Left ventricle myocardium superior (tissue), 1 donor: ENCODE data around the gene BCKDHB. TPM values are rescaled to one million over a fixed set of nuclear protein-coding genes. Genes with fewer than 3 reads are reported as not detected.
"Not testable (repeated sequence)": the region's sequence is repeated elsewhere in the genome, so short reads cannot be mapped to it uniquely, and the experiment has no call there.

Experiments used
- ATAC-seq: fragments of 200-7000 bp; cut with Tn5 transposase; one replicate; pipeline ENCODE4 v1.9.1; 2020; ENCODE audit warnings: mild to moderate bottlenecking, moderate library complexity
- DNase-seq: peaks from one replicate; pipeline ENCODE4 v3.0.0-alpha.2; 2020
- intact Hi-C: fragments of 100-400 bp; cut with micrococcal nuclease; formaldehyde crosslinking; loops from one replicate; pipeline ENCODE4 v1.11.0; 2022
- total RNA-seq: library from RNA; stranded (reverse); fragmentation: NEBNext Ultra II Directional; extraction: Animal tissue kit (Norgen Biotek cat#: 25700); gene quantifications from one replicate; pipeline ENCODE4 v1.2.1, GENCODE V29; 2021
- donor health status: DM: no; HTN: yes; CAD: no; lungs with severe emphysema.

The BCKDHB gene
- total RNA-seq, 1 donor from 2014 or later = 24.3 TPM

DNA sequence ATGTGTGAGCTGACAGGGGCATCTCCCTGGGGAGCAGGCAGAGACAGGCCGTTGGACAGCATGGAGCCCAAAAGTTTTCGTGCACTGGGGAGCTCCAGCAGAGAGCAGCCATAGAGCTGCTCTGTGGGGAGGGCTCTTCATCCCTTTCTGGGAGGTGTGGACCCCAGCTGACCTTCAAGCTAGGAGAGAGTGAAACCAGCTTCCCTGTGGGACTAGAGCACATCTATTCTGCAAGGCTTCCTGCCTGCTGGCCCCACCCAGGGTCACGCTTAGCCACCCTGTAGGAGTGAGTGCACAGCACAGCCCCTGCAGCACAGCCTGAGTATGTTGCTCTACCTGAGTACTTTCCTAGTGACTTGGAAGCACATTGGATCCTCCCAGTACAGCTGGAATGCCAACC is 183.3 kb downstream of the BCKDHB start:
- DNase-seq = no peak
- intact Hi-C loops = no loop called here
- no peak for ATAC-seq

DNA sequence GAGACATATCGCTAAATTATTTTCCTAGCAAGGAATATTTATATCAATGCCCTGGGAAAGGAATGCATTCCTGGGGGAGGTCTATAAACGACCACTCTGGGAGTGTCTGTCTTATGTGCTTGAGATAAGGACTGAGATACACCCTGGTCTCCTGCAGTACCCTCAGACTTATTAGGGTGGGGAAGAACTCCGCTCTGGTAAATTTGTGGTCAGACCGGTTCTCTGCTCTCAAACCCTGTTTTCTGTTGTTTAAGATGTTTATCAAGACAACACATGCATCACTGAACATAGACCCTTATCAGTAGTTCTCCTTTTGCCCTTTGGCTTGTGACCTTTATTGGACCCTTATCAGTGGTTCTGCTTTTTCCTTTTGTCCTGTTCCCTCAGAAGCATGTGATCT is 188.1 kb downstream of the BCKDHB start:
- intact Hi-C loops, ATAC-seq, DNase-seq: not testable (repeated sequence)

DNA sequence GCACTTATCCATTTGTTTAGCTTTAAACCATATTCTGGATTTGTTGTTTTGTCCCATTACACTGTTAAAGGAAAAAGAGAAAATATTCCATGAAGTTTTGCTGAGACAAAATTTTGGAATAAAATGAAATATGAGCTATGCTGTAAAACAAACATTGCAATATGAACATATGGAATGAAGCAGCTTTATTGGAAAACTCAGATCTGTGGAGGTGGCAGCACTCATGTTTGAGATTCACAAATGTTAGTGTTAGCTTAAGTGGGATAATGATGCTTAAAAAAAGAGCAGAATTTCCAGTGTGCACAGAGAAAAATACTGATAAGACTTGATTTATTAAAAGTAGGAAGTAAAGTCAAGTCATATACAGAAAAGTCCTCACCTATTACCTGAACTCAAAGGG is 196.2 kb downstream of the BCKDHB start:
- DNase-seq (no peak), ATAC-seq (no peak)
- intact Hi-C loops = no loop called here

DNA sequence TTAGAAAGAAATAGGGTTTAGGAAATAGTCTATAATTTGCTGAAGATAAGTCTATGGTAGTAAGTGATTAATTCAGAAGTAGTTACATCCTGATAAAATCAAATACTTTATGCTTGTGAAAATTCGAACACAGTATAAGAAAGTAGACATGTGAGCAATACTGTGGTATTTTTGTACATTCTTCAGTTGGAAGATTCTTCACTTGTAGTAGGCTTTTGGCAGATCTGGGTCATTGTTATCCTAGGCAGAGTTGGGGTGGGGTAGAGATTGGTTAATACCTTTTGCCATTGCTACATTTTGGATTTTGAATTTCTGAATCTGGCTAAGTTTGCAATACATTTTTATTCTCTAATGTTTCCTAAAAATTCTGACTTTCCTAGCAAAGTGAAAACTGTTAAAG is 197.5 kb downstream of the BCKDHB start:
- ATAC-seq (no peak), DNase-seq (no peak)
- intact Hi-C loops = no loop called here

DNA sequence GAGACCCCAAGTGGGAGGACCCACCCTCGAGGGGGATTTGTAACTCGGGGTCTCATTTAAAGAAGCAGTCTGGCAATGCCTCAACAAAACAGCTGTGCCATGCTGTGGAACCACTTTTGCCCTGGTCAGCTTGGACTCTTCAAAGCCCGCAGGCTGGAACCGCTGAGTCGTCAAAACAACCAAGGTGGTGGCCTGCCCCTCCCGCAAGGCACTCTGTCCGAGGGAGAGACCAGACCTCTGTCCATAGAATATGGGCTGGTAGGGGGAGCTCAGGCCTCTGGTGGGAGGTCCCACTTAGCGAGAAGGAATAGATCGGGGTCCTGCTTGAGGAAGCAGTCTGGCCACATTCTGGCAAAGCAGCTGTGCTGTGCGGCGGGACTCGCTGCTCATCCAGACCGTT is 208.1 kb downstream of the BCKDHB start:
- intact Hi-C loops = no loop called here
- ATAC-seq (no peak), DNase-seq (no peak)

DNA sequence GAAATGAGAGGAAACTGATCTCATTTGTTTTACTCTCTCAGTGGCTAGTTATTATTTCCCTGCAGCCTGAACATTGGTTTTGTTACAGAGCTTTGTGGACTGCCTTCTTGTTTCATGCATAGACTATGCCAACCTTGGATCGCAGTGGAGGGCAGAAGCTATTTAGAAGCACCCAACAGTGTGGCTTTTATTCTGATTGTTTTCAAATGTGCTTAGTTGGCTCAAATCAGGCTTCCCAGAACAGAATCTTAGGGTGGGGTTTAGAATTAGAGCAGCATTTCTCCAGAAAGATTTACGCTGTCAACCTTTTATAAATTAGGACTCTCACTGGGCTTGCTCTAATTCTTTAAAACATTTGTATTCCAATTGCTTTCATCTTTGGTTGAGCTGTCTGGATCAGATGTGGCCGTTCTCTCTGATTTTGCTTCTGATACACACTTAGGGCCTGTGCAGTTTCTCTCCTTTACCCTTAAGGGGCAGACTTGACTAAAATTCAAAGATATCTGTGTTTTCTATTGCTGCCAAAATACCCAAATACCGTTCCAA is 210.3 kb downstream of the BCKDHB start:
- DNase-seq = no peak
- intact Hi-C loops = no loop called here

DNA sequence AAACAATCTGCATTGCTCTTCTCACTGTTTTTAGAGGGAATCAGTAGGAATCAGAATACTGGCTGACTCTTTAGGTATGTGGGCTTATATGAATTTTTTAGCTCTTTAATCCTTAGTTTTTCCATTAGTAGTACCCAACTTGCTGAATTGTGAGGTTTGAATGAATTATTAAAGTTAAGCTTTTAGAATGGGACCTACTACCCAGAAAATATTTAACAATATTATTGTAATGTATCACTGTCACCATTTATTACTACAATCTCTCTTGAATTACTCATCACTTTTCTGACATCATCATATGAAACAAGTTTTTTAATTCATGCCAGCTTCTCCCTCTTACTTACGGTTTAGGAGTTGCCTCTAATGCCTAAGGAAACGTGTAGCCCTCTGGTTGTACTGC is 212.7 kb downstream of the BCKDHB start:
- intact Hi-C loops = no loop called here
- DNase-seq (no peak), ATAC-seq (no peak)

More for the DNA sequence above, 210.3 kb downstream of the BCKDHB start:
- no peak for ATAC-seq

DNA sequence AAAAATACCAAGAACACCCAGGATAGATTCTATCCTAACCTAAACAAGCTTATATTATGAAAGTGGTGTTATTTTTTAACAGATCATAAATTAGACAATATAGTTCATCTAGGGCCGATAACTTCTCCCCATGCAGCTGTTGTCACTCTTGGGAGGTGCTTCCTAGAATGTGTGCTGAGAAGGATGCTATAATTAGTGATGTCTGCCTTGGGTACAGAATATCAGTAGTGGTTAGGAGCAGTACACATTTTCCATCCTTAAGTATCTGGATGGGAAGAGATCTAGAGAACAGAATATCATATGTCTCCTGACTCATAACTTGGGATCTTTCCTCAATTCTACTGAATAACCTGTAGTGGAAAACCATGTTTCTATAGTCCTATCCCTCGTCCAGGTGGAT is 214.5 kb downstream of the BCKDHB start:
- DNase-seq = no peak
- intact Hi-C loops = no loop called here
- ATAC-seq = no peak

DNA sequence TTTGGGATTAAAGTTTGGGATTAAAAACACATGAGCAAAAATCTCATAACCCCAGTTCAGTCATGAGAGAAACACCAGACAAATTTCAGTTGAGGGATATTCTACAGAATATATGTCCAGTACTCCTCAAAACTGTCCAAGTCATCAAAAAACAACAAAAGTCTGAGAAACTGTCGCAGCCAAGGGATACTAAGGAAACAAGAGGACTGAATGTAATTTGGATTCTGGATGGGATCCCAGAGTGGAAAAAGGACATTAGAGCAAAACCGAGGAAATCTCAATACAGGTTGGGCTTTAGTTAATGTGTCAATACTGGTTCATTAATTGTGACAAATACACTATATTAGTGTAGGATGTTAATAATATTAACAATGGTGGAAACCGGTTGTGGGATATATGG is 219.3 kb downstream of the BCKDHB start:
- DNase-seq (no peak), ATAC-seq (no peak)
- intact Hi-C loops = no loop called here

DNA sequence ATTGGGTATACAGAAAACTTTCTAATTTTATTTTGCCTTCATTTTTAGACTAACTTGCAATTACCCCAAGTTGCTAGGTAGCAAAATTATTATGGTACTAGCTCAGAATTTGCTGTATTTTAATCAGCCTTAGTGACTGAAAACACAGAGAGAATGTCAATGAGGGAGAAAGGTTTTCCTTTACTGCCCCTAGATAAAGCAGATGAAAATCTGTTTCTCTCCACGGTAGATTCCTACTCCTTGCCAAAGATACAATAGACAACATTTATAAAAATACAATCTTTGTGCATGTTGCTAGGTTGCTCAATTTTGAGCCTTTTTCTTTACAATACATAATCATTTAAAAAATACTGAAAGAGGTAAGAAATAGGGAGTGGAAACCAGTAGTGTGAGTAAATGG is 222.2 kb downstream of the BCKDHB start:
- ATAC-seq (no peak), DNase-seq (no peak)
- intact Hi-C loops = no loop called here

DNA sequence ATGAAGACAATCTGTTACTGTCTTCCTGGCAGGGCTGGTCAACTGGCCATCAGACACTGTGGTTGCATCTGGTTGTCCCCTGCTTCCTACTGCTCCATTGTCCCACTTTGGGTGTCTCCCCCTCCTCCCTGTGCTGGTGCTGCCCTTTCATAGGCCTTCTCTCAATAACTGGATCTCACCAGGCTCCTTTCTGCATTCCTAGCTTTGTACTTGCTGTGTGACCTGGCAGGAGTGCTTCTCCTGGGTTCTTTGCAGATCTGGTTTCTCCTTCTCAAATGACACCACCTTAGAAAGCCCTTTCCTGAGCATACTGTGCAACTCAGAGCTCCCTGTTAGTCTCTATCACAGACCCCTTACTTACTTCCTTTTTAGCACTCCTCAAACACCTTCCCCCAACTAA is 223.0 kb downstream of the BCKDHB start:
- DNase-seq = no peak
- intact Hi-C loops = no loop called here
- no peak for ATAC-seq

DNA sequence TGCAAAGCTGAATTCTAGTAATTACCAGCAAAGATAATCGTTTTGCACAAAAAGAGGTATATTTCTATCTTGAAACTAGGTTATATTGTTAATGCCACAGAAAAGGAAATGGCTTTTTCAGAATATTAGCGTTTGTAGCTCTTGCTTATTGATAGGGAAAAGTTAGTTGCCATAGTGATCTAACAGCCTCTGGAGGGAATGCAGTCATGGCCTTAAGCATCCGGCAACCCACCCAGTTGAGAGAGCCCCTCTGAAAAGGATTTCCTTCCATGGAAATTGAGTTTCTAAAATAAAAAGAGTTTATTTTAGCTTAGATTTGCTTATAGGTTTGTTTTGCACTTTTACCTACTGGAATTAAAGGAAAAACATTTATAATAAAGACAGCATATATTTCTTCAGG is 224.5 kb downstream of the BCKDHB start:
- ATAC-seq = no peak

DNA sequence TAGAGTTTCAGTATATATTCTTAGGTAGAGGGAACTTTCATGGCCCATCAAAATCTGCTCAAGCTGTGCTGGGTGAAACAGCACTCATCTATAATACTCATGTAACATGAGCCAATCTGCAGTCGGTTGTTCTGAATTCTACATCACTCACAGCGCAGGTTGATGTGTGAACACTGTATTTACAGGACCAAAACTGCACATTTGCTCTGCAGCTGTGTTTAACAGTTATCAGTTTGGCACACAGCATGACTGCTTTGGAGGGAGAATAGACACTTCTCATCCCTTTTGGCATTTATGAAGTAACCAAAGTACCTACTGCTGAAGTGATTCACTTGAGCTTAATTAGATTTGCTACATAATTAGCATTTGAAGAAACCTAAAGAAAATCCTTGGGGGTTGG is 225.1 kb downstream of the BCKDHB start:
- ATAC-seq (no peak), DNase-seq (no peak)
- intact Hi-C loops = no loop called here

More for the DNA sequence above, 224.5 kb downstream of the BCKDHB start:
- DNase-seq = no peak
- intact Hi-C loops = no loop called here

DNA sequence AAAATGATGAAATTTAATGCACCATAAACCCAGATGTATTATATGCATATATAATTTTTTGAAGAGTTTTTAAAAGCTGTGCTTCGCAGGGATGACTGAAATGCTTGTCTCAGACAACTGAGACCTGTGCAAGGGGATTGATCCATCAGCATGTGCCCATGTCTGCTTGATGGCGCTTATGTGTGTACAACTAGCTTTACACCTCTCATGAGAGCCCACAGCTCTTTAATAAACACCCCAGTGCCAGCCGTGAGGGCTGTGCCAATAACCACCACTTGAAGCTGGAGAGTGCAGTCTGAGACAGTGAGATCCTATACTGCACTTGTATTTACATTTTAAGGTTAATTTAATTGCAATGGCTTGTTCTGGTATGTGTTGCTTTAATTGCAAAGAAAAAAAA is 225.5 kb downstream of the BCKDHB start:
- peak; percentile 41 for DNase-seq
- intact Hi-C loops = no loop called here
- ATAC-seq = peak; percentile 74

DNA sequence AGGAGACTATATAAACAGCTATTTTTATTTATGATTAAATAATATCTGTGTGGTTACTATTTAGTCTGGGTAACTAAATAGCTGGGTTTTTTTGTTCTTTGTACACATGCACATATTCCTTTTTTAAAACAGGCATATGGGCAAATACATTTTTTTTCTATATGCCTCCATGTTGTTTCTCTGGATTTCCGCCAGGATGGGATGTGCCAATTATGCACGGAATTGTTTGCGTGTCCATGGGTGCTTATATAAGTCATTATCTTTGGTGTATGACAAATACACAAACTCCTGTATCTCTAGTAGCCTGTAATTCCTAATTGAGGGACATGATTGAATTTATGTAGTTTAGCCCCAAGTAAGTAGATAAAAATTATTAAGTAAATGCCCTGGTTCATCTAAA is 226.9 kb downstream of the BCKDHB start:
- ATAC-seq = no peak
- intact Hi-C loops = no loop called here
- no peak for DNase-seq

DNA sequence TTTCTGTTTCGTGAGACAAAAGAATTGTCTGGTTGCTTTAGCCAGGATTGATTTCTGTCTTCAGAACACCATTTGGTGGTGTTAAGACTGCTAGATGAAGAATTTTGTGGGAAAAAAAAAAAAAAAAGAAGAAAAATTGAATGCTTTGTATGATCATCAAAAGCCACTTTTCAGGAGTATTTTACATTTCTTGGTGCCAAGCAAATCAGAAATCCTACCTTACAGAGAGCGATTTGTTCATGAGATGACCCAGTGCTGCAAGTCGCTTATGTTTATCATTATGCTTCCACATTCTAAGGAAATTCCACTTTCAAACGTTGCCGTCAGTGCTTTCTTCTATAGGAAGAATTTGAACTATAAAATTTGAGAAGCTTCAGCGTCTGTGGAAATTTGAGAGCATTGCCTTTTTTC is 228.7 kb downstream of the BCKDHB start:
- DNase-seq (no peak), ATAC-seq (no peak)
- intact Hi-C loops = no loop called here

DNA sequence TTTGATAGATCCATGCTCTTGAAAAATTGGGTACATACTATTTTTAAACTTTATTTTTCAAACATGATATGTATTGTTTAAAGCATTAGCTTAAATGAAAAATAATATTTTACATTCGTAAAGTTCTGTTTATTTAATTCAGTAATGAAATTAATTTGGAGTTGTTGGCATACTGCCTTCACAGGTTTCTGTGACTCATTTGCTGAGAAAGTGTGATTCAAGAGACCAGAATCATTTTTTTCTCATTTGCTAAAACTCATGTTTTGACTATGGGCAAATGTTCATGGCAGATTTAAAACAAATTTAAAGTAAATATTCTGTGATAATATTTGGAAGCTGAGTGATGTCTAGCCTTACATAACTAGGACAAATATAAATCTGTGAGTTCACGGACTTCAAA is 230.4 kb downstream of the BCKDHB start:
- no peak for ATAC-seq
- intact Hi-C loops = no loop called here
- DNase-seq = no peak

DNA sequence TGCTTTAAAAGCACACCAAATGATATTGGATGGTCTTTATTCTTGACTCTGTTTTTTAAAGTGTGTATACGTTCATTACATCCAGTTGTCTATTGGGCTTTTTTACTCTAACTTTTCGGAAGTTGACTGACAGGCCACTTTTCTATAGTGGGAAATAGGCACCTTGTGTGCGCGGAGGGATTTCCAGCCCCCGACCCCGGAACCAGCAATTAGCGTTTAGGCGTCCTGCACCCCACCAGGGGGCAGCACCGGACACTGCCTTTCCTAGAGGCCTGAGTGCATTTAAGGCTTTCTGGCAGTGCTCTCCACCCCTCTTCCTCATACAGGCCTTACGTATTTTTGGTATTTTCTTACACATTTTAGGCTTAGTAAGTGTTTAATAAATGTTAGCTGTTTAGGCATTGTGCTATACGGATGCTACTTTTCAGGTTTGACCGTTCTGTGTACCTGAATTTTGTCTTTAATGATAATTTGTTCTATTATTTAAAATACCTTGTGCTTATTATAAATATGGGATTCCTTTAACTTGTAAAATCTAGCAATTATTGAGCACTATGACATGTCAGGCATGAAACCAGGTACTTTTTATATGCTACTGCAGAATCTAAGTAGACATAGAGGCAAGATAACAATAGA is 231.8 kb downstream of the BCKDHB start:
- peak; percentile 78 for DNase-seq
- intact Hi-C loops = no loop called here
- peak; percentile 61 for ATAC-seq

DNA sequence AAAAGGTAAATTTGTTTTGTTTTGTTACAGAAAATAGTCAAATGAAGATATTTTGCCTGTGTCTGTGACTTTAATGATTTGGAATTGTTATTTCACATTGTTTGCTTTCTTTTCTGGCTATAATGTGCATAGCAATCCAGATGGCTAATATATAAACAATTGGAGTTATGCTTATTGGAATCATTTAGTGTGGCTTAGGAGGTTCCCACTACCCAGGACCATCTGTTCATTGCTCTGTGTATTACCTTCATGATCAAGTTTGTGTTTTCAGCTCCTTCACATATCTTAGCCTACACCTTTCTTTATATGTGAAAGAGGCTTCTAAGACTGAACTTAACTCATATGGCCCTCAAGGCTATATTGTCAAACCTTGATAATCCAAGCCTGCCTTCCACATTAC is 232.9 kb downstream of the BCKDHB start:
- no peak for DNase-seq
- intact Hi-C loops = no loop called here

DNA sequence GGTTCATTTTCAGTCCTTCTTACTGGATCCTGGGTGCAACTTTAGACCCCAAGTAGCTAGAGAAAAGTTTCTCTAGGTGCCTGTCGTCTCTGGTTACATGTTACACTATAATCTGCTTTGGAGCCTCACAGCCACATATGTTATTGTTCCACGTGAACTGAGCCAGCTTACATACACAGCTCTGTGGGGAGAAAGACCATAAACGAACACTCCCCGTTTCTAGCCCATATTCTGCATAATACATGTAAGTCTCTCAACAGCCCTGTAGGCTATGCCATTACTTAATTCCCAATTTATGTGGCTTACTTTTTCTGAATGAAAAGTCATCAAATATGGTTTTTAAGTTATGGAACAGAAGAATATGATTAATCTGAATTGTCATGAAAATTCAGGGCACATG is 233.8 kb downstream of the BCKDHB start:
- DNase-seq (no peak), ATAC-seq (no peak)
- intact Hi-C loops = no loop called here

More for the DNA sequence above, 232.9 kb downstream of the BCKDHB start:
- ATAC-seq = no peak

DNA sequence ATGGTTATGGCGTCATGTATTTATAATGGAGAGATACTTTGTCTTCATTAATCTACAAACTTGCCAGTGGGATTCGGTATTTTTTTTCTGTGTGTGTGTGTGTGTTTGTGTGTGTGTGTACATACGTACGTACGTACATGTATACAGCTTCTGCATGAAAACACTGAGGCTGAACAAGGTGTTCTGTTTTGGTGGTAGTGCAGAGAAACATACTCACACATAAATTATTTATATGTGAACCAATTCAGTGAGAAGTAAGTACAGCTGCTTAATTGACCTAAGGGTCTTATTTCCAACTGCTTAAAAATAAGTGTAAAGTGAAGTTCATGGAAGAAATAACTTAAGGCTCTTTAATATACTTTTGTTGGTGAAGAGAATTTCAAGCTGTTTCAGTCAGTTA is 234.2 kb downstream of the BCKDHB start:
- intact Hi-C loops = no loop called here
- ATAC-seq (no peak), DNase-seq (no peak)

DNA sequence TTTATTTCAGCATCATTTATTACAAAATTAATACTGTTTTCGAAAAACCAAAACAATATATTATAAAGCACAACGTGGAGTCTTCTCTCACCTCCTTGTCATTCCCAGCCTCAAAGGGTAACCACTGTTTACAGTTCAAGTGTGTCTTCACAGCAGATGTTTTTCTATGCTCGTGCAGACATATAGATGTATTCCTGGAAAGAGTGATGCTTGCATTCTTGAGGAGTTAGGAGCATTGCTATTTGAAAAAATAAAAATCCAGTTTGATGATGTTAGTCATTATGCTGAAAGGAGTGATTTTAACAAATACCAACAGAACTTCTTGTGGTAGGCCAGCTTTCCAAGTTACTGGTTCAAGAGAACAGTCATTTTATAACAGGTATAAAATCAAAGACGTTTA is 234.9 kb downstream of the BCKDHB start:
- ATAC-seq = no peak
- intact Hi-C loops = no loop called here
- DNase-seq = no peak
